ENCODE data around the gene GASK1A. TPM values are rescaled to one million over a fixed set of nuclear protein-coding genes. Genes with fewer than 3 reads are reported as not detected.

GASK1A gene
- total RNA-seq, 1 experiment from 2014 or later: 1.9 TPM

DNA sequence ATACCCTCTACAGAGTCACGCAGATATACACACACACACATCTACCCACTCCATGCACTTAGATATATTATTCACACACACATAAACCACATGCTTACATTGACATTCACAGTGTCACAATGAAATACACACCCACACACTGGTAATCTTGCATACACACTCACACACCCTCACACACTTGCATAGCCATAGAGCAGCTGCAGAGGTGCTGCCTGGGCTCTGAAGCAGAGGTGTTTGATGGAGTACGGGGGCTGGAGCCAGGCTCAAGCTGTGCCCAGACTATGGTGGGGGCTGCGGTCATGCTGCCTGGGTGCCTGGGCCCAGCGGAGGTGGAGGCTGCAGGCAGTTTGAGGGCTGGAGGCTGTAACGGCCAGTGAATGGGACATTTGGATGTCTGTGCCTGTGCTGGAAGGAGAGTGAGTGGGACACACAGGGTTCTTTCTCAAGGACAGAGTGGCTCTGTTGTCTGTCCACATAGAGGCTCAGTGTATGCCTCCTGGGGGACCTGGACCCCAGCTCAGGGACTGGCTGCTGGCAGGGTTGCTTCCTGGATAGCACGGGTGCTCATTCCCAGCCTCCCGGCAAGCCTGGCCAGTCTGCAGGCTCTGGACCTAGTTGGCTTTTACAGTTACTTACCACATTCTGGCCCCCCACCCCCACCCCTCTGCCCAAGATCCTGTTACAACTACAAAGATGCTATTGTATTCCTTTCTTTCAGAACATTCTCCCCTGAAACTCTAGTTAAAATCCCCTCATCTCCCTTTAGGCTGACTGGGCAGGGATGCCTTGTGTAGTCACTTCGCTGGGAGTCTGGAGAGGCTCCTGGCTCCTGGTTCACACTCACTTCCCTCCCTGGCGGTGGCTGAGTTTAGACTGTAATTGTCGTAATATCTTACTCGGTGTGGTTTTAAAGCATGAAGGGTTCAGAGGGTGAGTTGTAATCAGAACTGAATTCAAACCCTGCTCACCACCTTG, 12.5 kb downstream of the GASK1A start:
- H3K79me2 ChIP-seq (ENCODE audit: low read length): no peaks in the 10 kb centered on the region
- H3K27me3 ChIP-seq (ENCODE audit: low read length): peaks cover 8% of the 10 kb centered on the region; the same call in 1 of the 2 replicates
- H3K4me3 ChIP-seq (ENCODE audit: low read length): no peak overlapping the region
- intact Hi-C loops (cut with micrococcal nuclease): no loop called here
- no peaks in the 10 kb centered on the region for H3K9me2 ChIP-seq (replicated peaks; ENCODE audit: low read length)
- no peak overlapping the region for H3K27ac ChIP-seq (ENCODE audit: low read length)
- H3K4me2 ChIP-seq (ENCODE audit: low read length): no peak overlapping the region
- no peaks in the 10 kb centered on the region for H4K20me1 ChIP-seq (ENCODE audit: low read length)
- DNase-seq (no peak), ATAC-seq (no peak)
- no peak overlapping the region for H3K9ac ChIP-seq (ENCODE audit: low read length)
- H3K9me3 ChIP-seq (ENCODE audit: low read length): no peaks in the 10 kb centered on the region
- ChIA-PET POLR2A (ENCODE audit: unreplicated experiment) (no interaction called here), CTCF (no interaction called here)
- H2AFZ ChIP-seq (ENCODE audit: low read length): no peak overlapping the region
- H3K36me3 ChIP-seq (ENCODE audit: low read depth, low read length): no peaks in the 10 kb centered on the region
- no TSS peak for BruUV-seq (replicated peaks)
- no peaks in the 10 kb centered on the region for H3F3A ChIP-seq (ENCODE audit: low read length, unreplicated experiment)
- TF ChIP-seq, protein P1, sequence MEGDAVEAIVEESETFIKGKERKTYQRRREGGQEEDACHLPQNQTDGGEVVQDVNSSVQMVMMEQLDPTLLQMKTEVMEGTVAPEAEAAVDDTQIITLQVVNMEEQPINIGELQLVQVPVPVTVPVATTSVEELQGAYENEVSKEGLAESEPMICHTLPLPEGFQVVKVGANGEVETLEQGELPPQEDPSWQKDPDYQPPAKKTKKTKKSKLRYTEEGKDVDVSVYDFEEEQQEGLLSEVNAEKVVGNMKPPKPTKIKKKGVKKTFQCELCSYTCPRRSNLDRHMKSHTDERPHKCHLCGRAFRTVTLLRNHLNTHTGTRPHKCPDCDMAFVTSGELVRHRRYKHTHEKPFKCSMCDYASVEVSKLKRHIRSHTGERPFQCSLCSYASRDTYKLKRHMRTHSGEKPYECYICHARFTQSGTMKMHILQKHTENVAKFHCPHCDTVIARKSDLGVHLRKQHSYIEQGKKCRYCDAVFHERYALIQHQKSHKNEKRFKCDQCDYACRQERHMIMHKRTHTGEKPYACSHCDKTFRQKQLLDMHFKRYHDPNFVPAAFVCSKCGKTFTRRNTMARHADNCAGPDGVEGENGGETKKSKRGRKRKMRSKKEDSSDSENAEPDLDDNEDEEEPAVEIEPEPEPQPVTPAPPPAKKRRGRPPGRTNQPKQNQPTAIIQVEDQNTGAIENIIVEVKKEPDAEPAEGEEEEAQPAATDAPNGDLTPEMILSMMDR (conservative IDR thresholded peaks at IDR 0.05; ENCODE audit: low read depth, low read length): no peak
- TF ChIP-seq EZH2 (IDR thresholded peaks at IDR 0.05; ENCODE audit: low read length, unreplicated experiment): no peak
- TF ChIP-seq EZH2phosphoT487 (IDR thresholded peaks at IDR 0.05; ENCODE audit: borderline replicate concordance, low read length): no peak
- no peaks in the 10 kb centered on the region for H3K4me1 ChIP-seq (ENCODE audit: insufficient read depth, low read length)

DNA sequence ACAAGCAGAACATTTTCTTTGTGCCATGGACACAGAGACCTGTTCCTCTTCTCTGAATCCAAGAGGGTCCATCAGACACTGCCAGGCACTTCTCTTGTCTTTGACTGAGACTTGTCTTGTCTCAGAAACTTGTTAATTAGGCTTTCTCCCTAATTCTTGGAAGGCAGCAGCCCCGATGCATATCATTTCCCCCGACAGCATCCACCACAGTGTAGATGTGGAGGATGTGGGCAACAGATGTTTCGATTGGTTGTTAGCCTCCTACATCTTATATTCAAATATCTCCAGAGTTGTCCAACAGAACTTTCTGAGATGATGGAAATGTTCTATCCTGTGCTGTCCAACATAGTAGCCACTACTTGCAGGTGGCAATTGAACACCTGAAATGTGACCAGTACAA, 15.5 kb downstream of the GASK1A start:
- ATAC-seq (no peak), DNase-seq (no peak)
- Histone ChIP-seq H2AFZ (ENCODE audit: low read length) (no peak overlapping the region), H3K9me3 (ENCODE audit: low read length) (no peaks in the 10 kb centered on the region), H4K20me1 (ENCODE audit: low read length) (no peaks in the 10 kb centered on the region), H3K79me2 (ENCODE audit: low read length) (no peaks in the 10 kb centered on the region), H3K27ac (ENCODE audit: low read length) (no peak overlapping the region), H3F3A (ENCODE audit: low read length, unreplicated experiment) (no peaks in the 10 kb centered on the region), H3K9me2 (replicated peaks; ENCODE audit: low read length) (no peaks in the 10 kb centered on the region), H3K9ac (ENCODE audit: low read length) (no peak overlapping the region), H3K36me3 (ENCODE audit: low read depth, low read length) (no peaks in the 10 kb centered on the region), H3K4me2 (ENCODE audit: low read length) (no peak overlapping the region), H3K4me1 (ENCODE audit: insufficient read depth, low read length) (no peaks in the 10 kb centered on the region), H3K4me3 (ENCODE audit: low read length) (no peak overlapping the region), H3K27me3 (ENCODE audit: low read length) (no peaks in the 10 kb centered on the region)
- intact Hi-C loops (cut with micrococcal nuclease): no loop called here
- TF ChIP-seq EZH2phosphoT487 (IDR thresholded peaks at IDR 0.05; ENCODE audit: borderline replicate concordance, low read length) (no peak), EZH2 (IDR thresholded peaks at IDR 0.05; ENCODE audit: low read length, unreplicated experiment) (no peak)
- TF ChIP-seq, protein P1 (conservative IDR thresholded peaks at IDR 0.05; ENCODE audit: low read depth, low read length): no peak
- ChIA-PET CTCF (no interaction called here), POLR2A (ENCODE audit: unreplicated experiment) (no interaction called here)
- BruUV-seq (replicated peaks): no TSS peak

DNA sequence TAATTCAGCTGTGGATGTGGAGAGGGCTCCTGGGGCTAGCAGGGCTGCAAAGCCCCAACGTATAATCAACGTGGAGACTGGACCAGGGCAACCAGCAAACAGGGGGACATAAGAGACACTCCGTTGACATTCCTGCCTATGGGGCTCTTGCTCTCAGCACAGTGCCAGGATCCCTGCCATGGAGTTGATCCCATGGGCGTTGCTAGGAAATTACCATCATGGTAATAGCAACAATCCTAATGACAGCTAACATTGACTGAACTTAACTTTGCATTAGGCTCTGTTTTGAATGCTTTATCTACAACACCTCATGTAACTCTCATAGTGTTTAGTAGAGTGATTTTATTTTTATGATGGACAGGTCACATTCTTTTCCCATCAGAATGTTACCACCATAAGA, 16.9 kb downstream of the GASK1A start:
- no TSS peak for BruUV-seq (replicated peaks)
- intact Hi-C loops (cut with micrococcal nuclease): no loop called here
- Histone ChIP-seq H2AFZ (ENCODE audit: low read length) (no peak overlapping the region), H3K27ac (ENCODE audit: low read length) (no peak overlapping the region), H3K27me3 (ENCODE audit: low read length) (no peaks in the 10 kb centered on the region), H3K4me2 (ENCODE audit: low read length) (no peak overlapping the region), H3F3A (ENCODE audit: low read length, unreplicated experiment) (no peaks in the 10 kb centered on the region), H3K9me3 (ENCODE audit: low read length) (no peaks in the 10 kb centered on the region), H3K4me3 (ENCODE audit: low read length) (no peak overlapping the region), H3K79me2 (ENCODE audit: low read length) (no peaks in the 10 kb centered on the region), H3K9me2 (replicated peaks; ENCODE audit: low read length) (no peaks in the 10 kb centered on the region), H3K4me1 (ENCODE audit: insufficient read depth, low read length) (no peaks in the 10 kb centered on the region), H3K36me3 (ENCODE audit: low read depth, low read length) (no peaks in the 10 kb centered on the region), H4K20me1 (ENCODE audit: low read length) (no peaks in the 10 kb centered on the region), H3K9ac (ENCODE audit: low read length) (no peak overlapping the region)
- no peak for DNase-seq
- TF ChIP-seq EZH2 (IDR thresholded peaks at IDR 0.05; ENCODE audit: low read length, unreplicated experiment): no peak
- TF ChIP-seq, protein P1 (conservative IDR thresholded peaks at IDR 0.05; ENCODE audit: low read depth, low read length): no peak
- TF ChIP-seq EZH2phosphoT487 (IDR thresholded peaks at IDR 0.05; ENCODE audit: borderline replicate concordance, low read length): no peak
- ChIA-PET POLR2A (ENCODE audit: unreplicated experiment) (no interaction called here), CTCF (no interaction called here)
- ATAC-seq: no peak
